HCT116 (cell line): ENCODE results near the gene CCDC184.

ENCODE experiments used
- CEBPB ChIP-seq: IDR thresholded peaks from 2 replicates; pipeline ENCODE4 v1.6.1; 2012; ENCODE audit warnings: low read depth
- CTCF ChIP-seq, 3 experiments: fragments of 200-600 bp in 1 of 3; sonication (generic) in 1 of 3; IDR thresholded peaks in 2 of 3; conservative IDR thresholded peaks in 1 of 3; 2 replicates each; pipeline ENCODE4 v1.5.1; 2012 to 2017; ENCODE audit warnings: low read depth in 2 of 3, low read length in 2 of 3, antibody characterized with exemption in 1 of 3, borderline replicate concordance in 1 of 3, control low read depth in 1 of 3, mild to moderate bottlenecking in 1 of 3, mixed read lengths in 1 of 3, mixed run types in 1 of 3, moderate library complexity in 1 of 3; ENCODE audit not compliant: insufficient read depth in 1 of 3
- EGR1 ChIP-seq: IDR thresholded peaks from 2 replicates; pipeline ENCODE4 v1.6.1; 2012; ENCODE audit warnings: low read depth
- EZH2phosphoT487 ChIP-seq: fragments of 200-600 bp; IDR thresholded peaks from 2 replicates; pipeline ENCODE4 v1.6.1; 2018; ENCODE audit warnings: antibody characterized with exemption, borderline replicate concordance
- MAX ChIP-seq: IDR thresholded peaks from 2 replicates; pipeline ENCODE4 v1.6.1; 2012

- TF ChIP-seq EGR1 (no peak), EZH2phosphoT487 (no peak), MAX (no peak), CEBPB (no peak), CTCF (IDR thresholded peaks at IDR 0.05 in 2 of 3, conservative IDR thresholded peaks at IDR 0.05 in 1 of 3; ENCODE audit: borderline replicate concordance in 1 of 3, insufficient read depth in 1 of 3, low read depth in 2 of 3, low read length in 2 of 3) (no peak)
Observed at GRCh38 chr12:48164451-48164850, 19.0 kb upstream of the CCDC184 start.
